ENCODE results near the gene POLR3H. TPM values are rescaled to one million over a fixed set of nuclear protein-coding genes. Genes with fewer than 3 reads are reported as not detected.

Gene POLR3H
- total and polyA plus RNA-seq, 2 of the 4 experiments (the other 2 are of a cell fraction): 37.8 to 67.8 TPM

- CTCF ChIA-PET: no interaction called here
- intact Hi-C loops (cut with micrococcal nuclease): no loop called here
- no peak for ATAC-seq (ENCODE audit: low read depth)
Measured at GRCh38 chr22:41585898-41586297, 41.6 kb upstream of the POLR3H start.

More at GRCh38 chr22:41585898-41586297, 41.6 kb upstream of the POLR3H start:
- Histone ChIP-seq H2AFZ (replicated peaks; ENCODE audit: low read length, poor library complexity) (no peak overlapping the region), H2BK120ac (ENCODE audit: low read depth, low read length) (no peak overlapping the region), H3K14ac (replicated peaks; ENCODE audit: low read depth, low read length) (no peak overlapping the region), H3K79me1 (ENCODE audit: low read depth in 1 of 2, low read length in 2 of 2) (peaks cover 31 to 68% of the 10 kb centered on the region in 2 experiments), H3K23ac (ENCODE audit: low read depth, low read length) (0 out of 2 replicates have a peak overlapping the region, but pooled peaks have one; percentile 2), H3K9me1 (ENCODE audit: insufficient read depth, low read length) (peaks cover 4% of the 10 kb centered on the region; the same call in 1 of the 2 replicates), H3K27me3 (ENCODE audit: control insufficient read depth, insufficient read depth, low read length) (no peaks in the 10 kb centered on the region), H2BK15ac (ENCODE audit: low read depth, low read length) (no peak overlapping the region), H3K4ac (ENCODE audit: low read depth, low read length) (no peak overlapping the region), H4K20me1 (ENCODE audit: insufficient read depth, low read length) (no peaks in the 10 kb centered on the region), H3K4me2 (ENCODE audit: low read depth, low read length) (no peak overlapping the region), H3K4me3 (ENCODE audit: insufficient read depth, low read depth, low read length) (no peak overlapping the region), H3K56ac (ENCODE audit: extremely low read depth, insufficient read depth, low read length) (no peak overlapping the region), H3K9ac (ENCODE audit: low read depth, low read length) (no peak overlapping the region), H3K9me3 (ENCODE audit: control insufficient read depth, insufficient read depth, low read length) (no peaks in the 10 kb centered on the region), H3K4me1 (ENCODE audit: control insufficient read depth, insufficient read depth, low read length) (peaks cover 4% of the 10 kb centered on the region), H2AK5ac (ENCODE audit: low read depth, low read length) (no peak overlapping the region), H2BK20ac (ENCODE audit: low read depth, low read length) (no peak overlapping the region), H4K91ac (ENCODE audit: insufficient read depth, low read depth, low read length) (no peak overlapping the region), H2BK5ac (ENCODE audit: low read depth, low read length, poor library complexity, severe bottlenecking) (no peak overlapping the region), H4K8ac (ENCODE audit: low read depth in 2 of 2, low read length in 2 of 2) (no peak overlapping the region), H3K27ac (ENCODE audit: insufficient read depth, low read length) (no peak overlapping the region), H3K36me3 (ENCODE audit: control insufficient read depth, insufficient read depth, low read length) (peaks cover 29% of the 10 kb centered on the region), H4K5ac (ENCODE audit: low read depth, low read length) (no peak overlapping the region), H3K18ac (ENCODE audit: low read depth, low read length) (no peak overlapping the region), H2AK9ac (replicated peaks; ENCODE audit: low read depth, low read length, poor library complexity) (peak overlapping the region; percentile 48)
- DNase-seq: no peak
- POLR2A ChIA-PET (ENCODE audit: unreplicated experiment): interaction anchor here (0.7 kb wide), 1 partner anchor 201 kb away, joined by 4 read pairs; no protein-coding TSS in a partner anchor
- TF ChIP-seq POLR2A (IDR thresholded peaks at IDR 0.05; ENCODE audit: low read depth, low read length) (no peak), RAD21 (IDR thresholded peaks at IDR 0.05; ENCODE audit: low read length) (no peak), RFX5 (IDR thresholded peaks at IDR 0.05; ENCODE audit: low read depth, low read length) (no peak), CHD1 (IDR thresholded peaks at IDR 0.05; ENCODE audit: low read depth, low read length) (no peak), MAZ (IDR thresholded peaks at IDR 0.05; ENCODE audit: borderline replicate concordance, low read depth, low read length) (no peak), SMC3 (IDR thresholded peaks at IDR 0.05; ENCODE audit: low read depth, low read length) (no peak), NFE2L2 (IDR thresholded peaks at IDR 0.05; ENCODE audit: low read depth, low read length) (no peak), BHLHE40 (IDR thresholded peaks at IDR 0.05; ENCODE audit: low read depth, low read length) (no peak), ELK1 (IDR thresholded peaks at IDR 0.05; ENCODE audit: borderline replicate concordance, low read depth, low read length) (no peak), MXI1 (IDR thresholded peaks at IDR 0.05; ENCODE audit: borderline replicate concordance, low read depth, low read length) (no peak), CEBPB (IDR thresholded peaks at IDR 0.05; ENCODE audit: low read depth, low read length) (no peak), USF2 (IDR thresholded peaks at IDR 0.05; ENCODE audit: low read depth, low read length) (no peak), RCOR1 (IDR thresholded peaks at IDR 0.05; ENCODE audit: insufficient replicate concordance, low read length) (no peak), FOS (IDR thresholded peaks at IDR 0.05; ENCODE audit: low read depth, low read length) (no peak)
- in situ Hi-C loops (cut with MboI; ENCODE audit: low sequenced_read_pairs): no loop called here
- WGBS, 2 experiments (ENCODE audit: extremely low coverage in 2 of 2, insufficient read length in 1 of 2): no CpG with 5 or more reads among the region's 7 CpGs
- BruUV-seq (replicated peaks): no TSS peak
- dilution Hi-C loops (cut with HindIII; ENCODE audit: low sequenced_read_pairs, unreplicated experiment): no loop called here
